ENCODE measurements around the gene ASB1.
A peak's percentile ranks its signal among the peaks of the same experiment; 100 is the strongest.

ASB1 gene

DNA sequence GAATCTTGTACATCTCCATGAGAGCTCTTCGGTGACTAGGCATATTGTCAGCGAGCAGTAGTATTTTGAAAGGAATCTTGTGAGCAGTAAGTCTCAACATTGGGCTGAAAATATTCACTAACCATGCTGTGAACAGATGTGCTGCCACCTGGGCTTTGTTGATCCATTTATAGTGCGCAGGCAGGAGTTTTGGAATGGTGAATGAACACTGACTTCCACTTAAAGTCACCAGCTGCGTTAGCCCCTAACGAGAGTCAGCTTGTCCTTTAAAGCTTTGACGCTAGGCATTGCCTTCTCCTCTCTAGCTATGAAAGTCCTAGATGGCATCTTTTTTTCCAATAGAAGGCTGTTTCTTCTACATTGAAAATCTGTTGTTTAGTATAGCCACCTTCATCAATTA lies 4.1 kb downstream of the ASB1 start:
- Histone ChIP-seq H3K27ac (replicated peaks) (no peak overlapping the region), H3K27me3 (ENCODE audit: insufficient read depth, poor library complexity, severe bottlenecking) (no peaks in the 10 kb centered on the region), H3K4me3 (replicated peaks; ENCODE audit: insufficient read depth, low read length) (no peak overlapping the region)
- DNase-seq (ENCODE audit: low read depth in 1 of 2, low spot score in 1 of 2): no peak
- TF ChIP-seq, protein P1, sequence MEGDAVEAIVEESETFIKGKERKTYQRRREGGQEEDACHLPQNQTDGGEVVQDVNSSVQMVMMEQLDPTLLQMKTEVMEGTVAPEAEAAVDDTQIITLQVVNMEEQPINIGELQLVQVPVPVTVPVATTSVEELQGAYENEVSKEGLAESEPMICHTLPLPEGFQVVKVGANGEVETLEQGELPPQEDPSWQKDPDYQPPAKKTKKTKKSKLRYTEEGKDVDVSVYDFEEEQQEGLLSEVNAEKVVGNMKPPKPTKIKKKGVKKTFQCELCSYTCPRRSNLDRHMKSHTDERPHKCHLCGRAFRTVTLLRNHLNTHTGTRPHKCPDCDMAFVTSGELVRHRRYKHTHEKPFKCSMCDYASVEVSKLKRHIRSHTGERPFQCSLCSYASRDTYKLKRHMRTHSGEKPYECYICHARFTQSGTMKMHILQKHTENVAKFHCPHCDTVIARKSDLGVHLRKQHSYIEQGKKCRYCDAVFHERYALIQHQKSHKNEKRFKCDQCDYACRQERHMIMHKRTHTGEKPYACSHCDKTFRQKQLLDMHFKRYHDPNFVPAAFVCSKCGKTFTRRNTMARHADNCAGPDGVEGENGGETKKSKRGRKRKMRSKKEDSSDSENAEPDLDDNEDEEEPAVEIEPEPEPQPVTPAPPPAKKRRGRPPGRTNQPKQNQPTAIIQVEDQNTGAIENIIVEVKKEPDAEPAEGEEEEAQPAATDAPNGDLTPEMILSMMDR (IDR thresholded peaks at IDR 0.05; ENCODE audit: insufficient read depth, low read length): no peak
- TF ChIP-seq POLR2AphosphoS5 (IDR thresholded peaks at IDR 0.05; ENCODE audit: low read depth): no peak
- TF ChIP-seq, protein P2, sequence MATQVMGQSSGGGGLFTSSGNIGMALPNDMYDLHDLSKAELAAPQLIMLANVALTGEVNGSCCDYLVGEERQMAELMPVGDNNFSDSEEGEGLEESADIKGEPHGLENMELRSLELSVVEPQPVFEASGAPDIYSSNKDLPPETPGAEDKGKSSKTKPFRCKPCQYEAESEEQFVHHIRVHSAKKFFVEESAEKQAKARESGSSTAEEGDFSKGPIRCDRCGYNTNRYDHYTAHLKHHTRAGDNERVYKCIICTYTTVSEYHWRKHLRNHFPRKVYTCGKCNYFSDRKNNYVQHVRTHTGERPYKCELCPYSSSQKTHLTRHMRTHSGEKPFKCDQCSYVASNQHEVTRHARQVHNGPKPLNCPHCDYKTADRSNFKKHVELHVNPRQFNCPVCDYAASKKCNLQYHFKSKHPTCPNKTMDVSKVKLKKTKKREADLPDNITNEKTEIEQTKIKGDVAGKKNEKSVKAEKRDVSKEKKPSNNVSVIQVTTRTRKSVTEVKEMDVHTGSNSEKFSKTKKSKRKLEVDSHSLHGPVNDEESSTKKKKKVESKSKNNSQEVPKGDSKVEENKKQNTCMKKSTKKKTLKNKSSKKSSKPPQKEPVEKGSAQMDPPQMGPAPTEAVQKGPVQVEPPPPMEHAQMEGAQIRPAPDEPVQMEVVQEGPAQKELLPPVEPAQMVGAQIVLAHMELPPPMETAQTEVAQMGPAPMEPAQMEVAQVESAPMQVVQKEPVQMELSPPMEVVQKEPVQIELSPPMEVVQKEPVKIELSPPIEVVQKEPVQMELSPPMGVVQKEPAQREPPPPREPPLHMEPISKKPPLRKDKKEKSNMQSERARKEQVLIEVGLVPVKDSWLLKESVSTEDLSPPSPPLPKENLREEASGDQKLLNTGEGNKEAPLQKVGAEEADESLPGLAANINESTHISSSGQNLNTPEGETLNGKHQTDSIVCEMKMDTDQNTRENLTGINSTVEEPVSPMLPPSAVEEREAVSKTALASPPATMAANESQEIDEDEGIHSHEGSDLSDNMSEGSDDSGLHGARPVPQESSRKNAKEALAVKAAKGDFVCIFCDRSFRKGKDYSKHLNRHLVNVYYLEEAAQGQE (IDR thresholded peaks at IDR 0.05; ENCODE audit: insufficient replicate concordance, low read depth): no peak
- TF ChIP-seq SPI1 (IDR thresholded peaks at IDR 0.05; ENCODE audit: borderline replicate concordance, low read depth): no peak
- TF ChIP-seq GABPA (IDR thresholded peaks at IDR 0.05; ENCODE audit: low read depth): no peak

DNA sequence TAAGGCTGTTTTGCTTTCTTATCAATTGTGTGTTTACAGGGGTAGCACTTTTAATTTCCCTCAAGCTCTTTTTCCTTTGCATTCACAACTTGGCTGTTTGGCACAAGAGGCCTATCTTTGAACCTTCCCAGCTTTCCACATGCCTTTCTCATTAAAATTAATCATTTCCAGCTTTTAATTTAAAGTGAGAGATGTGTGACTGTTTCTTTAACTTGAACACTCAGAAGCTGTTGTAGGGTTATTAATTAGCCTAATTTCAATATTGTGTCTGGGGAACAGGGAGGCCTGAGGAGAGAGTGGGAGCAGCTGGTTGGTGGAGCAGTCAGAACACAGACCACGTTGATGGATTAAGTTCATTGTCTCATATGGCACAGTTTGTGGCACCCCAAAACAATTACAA lies 4.7 kb downstream of the ASB1 start:
- Histone ChIP-seq H3K27me3 (ENCODE audit: insufficient read depth, poor library complexity, severe bottlenecking) (no peaks in the 10 kb centered on the region), H3K27ac (replicated peaks) (no peak overlapping the region), H3K4me3 (replicated peaks; ENCODE audit: insufficient read depth, low read length) (no peak overlapping the region)
- TF ChIP-seq GABPA (IDR thresholded peaks at IDR 0.05; ENCODE audit: low read depth) (no peak), SPI1 (IDR thresholded peaks at IDR 0.05; ENCODE audit: borderline replicate concordance, low read depth) (no peak), POLR2AphosphoS5 (IDR thresholded peaks at IDR 0.05; ENCODE audit: low read depth) (no peak)
- TF ChIP-seq, protein P2 (IDR thresholded peaks at IDR 0.05; ENCODE audit: insufficient replicate concordance, low read depth): no peak
- TF ChIP-seq, protein P1 (IDR thresholded peaks at IDR 0.05; ENCODE audit: insufficient read depth, low read length): no peak
- no peak for DNase-seq (ENCODE audit: low read depth in 1 of 2, low spot score in 1 of 2)

DNA sequence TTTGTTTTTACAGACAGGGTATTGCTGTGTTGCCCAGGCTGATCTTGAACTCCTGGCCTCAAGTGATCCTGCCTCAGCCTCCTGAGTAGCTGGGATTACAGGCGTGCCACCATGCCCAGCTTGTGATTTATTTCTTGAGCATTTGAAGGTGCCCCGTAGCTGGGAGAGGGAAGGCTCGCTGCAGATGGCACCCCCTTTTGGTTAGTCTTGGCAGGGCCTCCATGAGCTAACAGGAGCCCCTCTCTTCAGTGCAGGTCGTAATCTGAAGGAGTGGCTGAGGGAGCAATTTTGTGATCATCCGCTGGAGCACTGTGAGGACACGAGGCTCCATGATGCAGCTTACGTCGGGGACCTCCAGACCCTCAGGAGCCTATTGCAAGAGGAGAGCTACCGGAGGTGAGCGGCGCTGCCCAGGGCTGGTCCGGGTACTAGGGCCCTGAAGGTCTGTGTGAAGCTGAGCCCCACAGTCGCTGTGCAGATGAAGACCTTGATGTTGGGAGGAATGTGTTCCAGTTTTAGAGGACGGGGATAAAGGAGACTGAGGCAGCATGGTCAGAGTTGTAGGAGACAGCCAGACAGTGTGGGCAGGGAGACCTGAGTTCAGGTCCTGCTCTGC lies 6.7 kb downstream of the ASB1 start:
- no peak for DNase-seq (ENCODE audit: low read depth in 1 of 2, low spot score in 1 of 2)

DNA sequence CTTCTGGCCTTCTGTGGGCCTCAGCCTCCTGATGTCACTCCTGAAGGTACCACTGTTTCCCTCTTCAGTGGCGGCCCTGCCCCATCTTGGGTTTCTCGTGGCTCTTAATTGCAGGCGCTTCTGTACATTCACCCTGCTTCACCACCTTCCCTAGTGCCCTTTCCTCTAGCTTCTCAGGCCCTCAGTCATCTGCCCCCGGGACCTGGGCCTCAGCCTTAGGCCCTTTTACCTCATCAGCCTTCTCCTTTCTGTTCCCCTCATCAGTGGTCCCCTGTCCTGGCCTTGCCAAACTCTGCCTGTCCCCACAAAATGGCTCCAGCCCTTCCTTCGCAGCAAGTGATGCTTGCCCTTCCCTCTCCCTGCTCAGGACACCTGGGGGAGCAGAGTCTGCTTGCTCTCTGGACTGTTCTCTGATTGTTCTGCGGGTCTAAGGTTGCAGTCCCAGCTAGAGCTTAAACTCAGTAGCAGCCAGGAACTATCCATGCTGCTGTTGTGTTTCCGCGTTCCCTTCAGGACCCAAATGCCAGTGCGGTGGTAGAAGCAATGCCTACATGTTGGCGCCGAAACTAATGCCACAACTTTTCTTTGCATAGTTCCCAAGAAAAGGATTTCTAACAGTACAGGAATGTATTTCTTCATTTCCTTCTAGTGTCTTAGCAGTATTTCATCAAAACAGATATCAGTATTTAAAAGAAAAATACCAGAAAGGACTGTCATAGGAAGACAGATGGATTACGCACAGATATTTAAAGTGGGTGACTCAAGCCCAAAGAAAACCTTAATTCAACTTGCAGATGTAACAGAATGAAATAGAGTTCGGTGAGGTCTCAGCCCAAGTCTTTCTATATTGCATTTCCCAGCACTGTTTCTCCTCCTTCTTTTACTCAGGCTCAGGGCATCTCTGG lies 7.5 kb downstream of the ASB1 start:
- Histone ChIP-seq H3K4me3 (replicated peaks; ENCODE audit: insufficient read depth, low read length) (no peak overlapping the region), H3K27me3 (ENCODE audit: insufficient read depth, poor library complexity, severe bottlenecking) (no peaks in the 10 kb centered on the region), H3K27ac (replicated peaks) (peak overlapping the region; percentile 18; the same call in 1 of the 2 replicates)
- no peak for DNase-seq (ENCODE audit: low read depth in 1 of 2, low spot score in 1 of 2)
- TF ChIP-seq POLR2AphosphoS5 (IDR thresholded peaks at IDR 0.05; ENCODE audit: low read depth): no peak
- no peak for TF ChIP-seq SPI1 (IDR thresholded peaks at IDR 0.05; ENCODE audit: borderline replicate concordance, low read depth)
- TF ChIP-seq, protein P2 (IDR thresholded peaks at IDR 0.05; ENCODE audit: insufficient replicate concordance, low read depth): no peak
- TF ChIP-seq, protein P1 (IDR thresholded peaks at IDR 0.05; ENCODE audit: insufficient read depth, low read length): no peak
- no peak for TF ChIP-seq GABPA (IDR thresholded peaks at IDR 0.05; ENCODE audit: low read depth)

More for the DNA sequence above, 6.7 kb downstream of the ASB1 start:
- no peak overlapping the region for H3K4me3 ChIP-seq (replicated peaks; ENCODE audit: insufficient read depth, low read length)
- H3K27me3 ChIP-seq (ENCODE audit: insufficient read depth, poor library complexity, severe bottlenecking): no peaks in the 10 kb centered on the region
- TF ChIP-seq GABPA (IDR thresholded peaks at IDR 0.05; ENCODE audit: low read depth): no peak
- H3K27ac ChIP-seq (replicated peaks): no peak overlapping the region

Data from HL-60 (cell line).